ENCODE data around the gene PIK3CG.
"Not testable (repeated sequence)": the region's sequence is repeated elsewhere in the genome, so short reads cannot be mapped to it uniquely, and the experiment has no call there.

Gene PIK3CG

GRCh38 chr7:106865130-106866041 lies at the start of gene PIK3CG:
PIK3CG (plus strand) TSS chr7:106865282; CDS start chr7:106867562, 2,280 bp downstream.
- DNase-seq (ENCODE audit: low read depth in 2 of 2, low spot score in 1 of 2): no peak

- no peak for DNase-seq (ENCODE audit: low read depth in 2 of 2, low spot score in 1 of 2)
These were observed 48.0 kb upstream of the PIK3CG start for GRCh38 chr7:106817098-106817497.

- DNase-seq (ENCODE audit: low read depth in 2 of 2, low spot score in 1 of 2): no peak
These were observed 46.3 kb upstream of the PIK3CG start for GRCh38 chr7:106818736-106819135.

GRCh38 chr7:106819546-106819945 lies 45.5 kb upstream of the PIK3CG start:
- DNase-seq (ENCODE audit: low read depth in 2 of 2, low spot score in 1 of 2): no peak

- no peak for DNase-seq (ENCODE audit: low read depth in 2 of 2, low spot score in 1 of 2)
These were observed 44.5 kb upstream of the PIK3CG start for GRCh38 chr7:106820321-106821217.

- no peak for DNase-seq (ENCODE audit: low read depth in 2 of 2, low spot score in 1 of 2)
These were observed 41.5 kb upstream of the PIK3CG start for GRCh38 chr7:106823631-106824030.

- DNase-seq (ENCODE audit: low read depth in 2 of 2, low spot score in 1 of 2): no peak
These were observed 40.6 kb upstream of the PIK3CG start for GRCh38 chr7:106824458-106824857.

GRCh38 chr7:106827626-106828025 lies 37.5 kb upstream of the PIK3CG start:
- DNase-seq (ENCODE audit: low read depth in 2 of 2, low spot score in 1 of 2): no peak

- DNase-seq (ENCODE audit: low read depth in 2 of 2, low spot score in 1 of 2): no peak
These were observed 35.6 kb upstream of the PIK3CG start for GRCh38 chr7:106829496-106829895.

GRCh38 chr7:106830896-106831295 lies 34.2 kb upstream of the PIK3CG start:
- not testable (repeated sequence) for DNase-seq (ENCODE audit: low read depth in 2 of 2, low spot score in 1 of 2)

GRCh38 chr7:106836816-106837215 lies 28.3 kb upstream of the PIK3CG start:
- no peak for DNase-seq (ENCODE audit: low read depth in 2 of 2, low spot score in 1 of 2)

GRCh38 chr7:106839511-106839910 lies 25.6 kb upstream of the PIK3CG start:
- no peak for DNase-seq (ENCODE audit: low read depth in 2 of 2, low spot score in 1 of 2)

GRCh38 chr7:106840342-106840741 lies 24.7 kb upstream of the PIK3CG start:
- no peak for DNase-seq (ENCODE audit: low read depth in 2 of 2, low spot score in 1 of 2)

GRCh38 chr7:106841896-106842390 lies 23.1 kb upstream of the PIK3CG start:
- DNase-seq (ENCODE audit: low read depth in 2 of 2, low spot score in 1 of 2): no peak

- DNase-seq (ENCODE audit: low read depth in 2 of 2, low spot score in 1 of 2): no peak
These were observed 20.6 kb upstream of the PIK3CG start for GRCh38 chr7:106844279-106844997.

GRCh38 chr7:106848049-106848448 lies 17.0 kb upstream of the PIK3CG start:
- no peak for DNase-seq (ENCODE audit: low read depth in 2 of 2, low spot score in 1 of 2)

- DNase-seq (ENCODE audit: low read depth in 2 of 2, low spot score in 1 of 2): no peak
These were observed 16.1 kb upstream of the PIK3CG start for GRCh38 chr7:106848851-106849442.

- DNase-seq (ENCODE audit: low read depth in 2 of 2, low spot score in 1 of 2): not testable (repeated sequence)
These were observed 13.4 kb upstream of the PIK3CG start for GRCh38 chr7:106851632-106852031.

GRCh38 chr7:106853250-106853908 lies 11.7 kb upstream of the PIK3CG start:
- no peak for DNase-seq (ENCODE audit: low read depth in 2 of 2, low spot score in 1 of 2)

- DNase-seq (ENCODE audit: low read depth in 2 of 2, low spot score in 1 of 2): no peak
These were observed 9.4 kb upstream of the PIK3CG start for GRCh38 chr7:106855540-106856132.

Measured in stimulated activated CD8-positive, alpha-beta memory T cell treated with anti-CD3 and anti-CD28 coated beads, Interleukin-4, amount 100 ng/mL, for 1 hour (primary cell).